ENCODE measurements around the gene ARAP1.

The ARAP1 gene

DNA sequence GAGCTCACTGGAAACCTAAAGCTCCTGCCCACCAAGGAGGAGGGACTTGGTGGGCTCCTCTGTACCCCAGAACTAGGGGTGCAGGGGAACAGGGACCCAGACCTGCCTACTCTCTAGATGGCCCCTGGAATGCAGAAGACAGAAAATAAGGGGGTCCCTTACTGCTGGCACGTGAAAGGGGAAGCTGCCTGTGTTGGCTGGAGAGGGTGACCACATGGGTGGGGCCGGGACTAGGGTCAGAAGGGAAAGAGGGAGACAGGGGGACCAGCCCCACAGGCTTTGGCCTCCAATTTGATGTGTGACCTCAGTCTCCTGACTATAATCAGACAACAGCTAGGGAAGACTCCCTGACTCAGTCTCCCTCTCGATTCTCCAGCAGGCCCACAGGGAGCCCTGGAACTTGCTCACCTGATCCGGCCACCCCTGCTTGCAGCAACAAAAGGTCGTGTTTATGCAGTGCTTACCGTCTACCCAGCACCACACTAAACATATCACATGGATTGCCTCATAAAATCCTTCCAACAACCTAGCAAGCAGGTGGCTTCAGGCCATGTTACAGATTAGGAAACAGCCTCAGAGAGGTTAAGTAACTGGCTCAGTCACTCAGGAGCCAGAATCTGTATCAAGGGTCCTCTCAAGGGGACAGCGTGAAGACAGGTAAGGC is 10.2 kb downstream of the ARAP1 start:
- no peak overlapping the region for H3K4me3 ChIP-seq (IDR thresholded peaks at IDR 0.05; ENCODE audit: insufficient read depth, low read depth, low read length)
- TF ChIP-seq, protein P1, sequence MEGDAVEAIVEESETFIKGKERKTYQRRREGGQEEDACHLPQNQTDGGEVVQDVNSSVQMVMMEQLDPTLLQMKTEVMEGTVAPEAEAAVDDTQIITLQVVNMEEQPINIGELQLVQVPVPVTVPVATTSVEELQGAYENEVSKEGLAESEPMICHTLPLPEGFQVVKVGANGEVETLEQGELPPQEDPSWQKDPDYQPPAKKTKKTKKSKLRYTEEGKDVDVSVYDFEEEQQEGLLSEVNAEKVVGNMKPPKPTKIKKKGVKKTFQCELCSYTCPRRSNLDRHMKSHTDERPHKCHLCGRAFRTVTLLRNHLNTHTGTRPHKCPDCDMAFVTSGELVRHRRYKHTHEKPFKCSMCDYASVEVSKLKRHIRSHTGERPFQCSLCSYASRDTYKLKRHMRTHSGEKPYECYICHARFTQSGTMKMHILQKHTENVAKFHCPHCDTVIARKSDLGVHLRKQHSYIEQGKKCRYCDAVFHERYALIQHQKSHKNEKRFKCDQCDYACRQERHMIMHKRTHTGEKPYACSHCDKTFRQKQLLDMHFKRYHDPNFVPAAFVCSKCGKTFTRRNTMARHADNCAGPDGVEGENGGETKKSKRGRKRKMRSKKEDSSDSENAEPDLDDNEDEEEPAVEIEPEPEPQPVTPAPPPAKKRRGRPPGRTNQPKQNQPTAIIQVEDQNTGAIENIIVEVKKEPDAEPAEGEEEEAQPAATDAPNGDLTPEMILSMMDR (conservative IDR thresholded peaks at IDR 0.05; ENCODE audit: low read depth, low read length), result no peak
- no peaks in the 10 kb centered on the region for H3K36me3 ChIP-seq (ENCODE audit: insufficient read depth)
- no peak overlapping the region for H2AFZ ChIP-seq (ENCODE audit: low read depth)
- H3K9ac ChIP-seq, result no peak overlapping the region
- H3K4me2 ChIP-seq, result no peak overlapping the region
- H4K20me1 ChIP-seq (ENCODE audit: insufficient read depth), result 0 out of 2 replicates have a peak, but pooled peaks cover 4% of the 10 kb centered on the region
- H3K79me2 ChIP-seq (ENCODE audit: insufficient read depth, low read depth), result no peaks in the 10 kb centered on the region; the same call in 1 of the 2 replicates
- H3K27me3 ChIP-seq (ENCODE audit: insufficient read depth, low read depth), result no peaks in the 10 kb centered on the region
- peaks cover 8% of the 10 kb centered on the region for H3K4me1 ChIP-seq (ENCODE audit: low read depth, poor library complexity, severe bottlenecking)
- H3K27ac ChIP-seq, result no peak overlapping the region

DNA sequence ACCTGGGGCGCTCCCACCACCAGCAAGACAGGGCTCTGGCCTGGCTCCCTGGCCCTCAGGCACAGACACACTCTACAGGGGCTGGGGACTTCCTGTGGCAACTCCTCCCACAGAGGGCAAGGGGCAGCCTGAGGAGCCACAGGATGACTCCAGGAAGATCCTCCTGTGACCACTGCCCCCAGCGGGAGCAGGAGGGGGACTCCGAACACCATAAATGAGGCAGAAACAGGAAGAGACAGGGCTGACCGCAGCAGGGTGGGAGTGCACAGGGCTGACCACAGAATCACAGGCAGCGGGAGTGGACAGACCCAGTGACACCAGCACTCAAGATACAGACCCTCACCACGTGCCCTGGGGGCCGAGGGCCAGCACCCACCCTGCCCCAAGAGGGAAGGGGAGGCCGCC is 10.8 kb downstream of the ARAP1 start:
- H4K20me1 ChIP-seq (ENCODE audit: insufficient read depth), result 0 out of 2 replicates have a peak, but pooled peaks cover 4% of the 10 kb centered on the region
- no peaks in the 10 kb centered on the region for H3K36me3 ChIP-seq (ENCODE audit: insufficient read depth)
- no peaks in the 10 kb centered on the region; the same call in 1 of the 2 replicates for H3K79me2 ChIP-seq (ENCODE audit: insufficient read depth, low read depth)
- no peak overlapping the region for H3K4me3 ChIP-seq (IDR thresholded peaks at IDR 0.05; ENCODE audit: insufficient read depth, low read depth, low read length)
- no peak overlapping the region for H3K9ac ChIP-seq
- H2AFZ ChIP-seq (ENCODE audit: low read depth), result no peak overlapping the region
- TF ChIP-seq, protein P1 (conservative IDR thresholded peaks at IDR 0.05; ENCODE audit: low read depth, low read length), result no peak
- no peak overlapping the region for H3K27ac ChIP-seq
- peaks cover 8% of the 10 kb centered on the region for H3K4me1 ChIP-seq (ENCODE audit: low read depth, poor library complexity, severe bottlenecking)
- H3K27me3 ChIP-seq (ENCODE audit: insufficient read depth, low read depth), result no peaks in the 10 kb centered on the region
- no peak overlapping the region for H3K4me2 ChIP-seq

DNA sequence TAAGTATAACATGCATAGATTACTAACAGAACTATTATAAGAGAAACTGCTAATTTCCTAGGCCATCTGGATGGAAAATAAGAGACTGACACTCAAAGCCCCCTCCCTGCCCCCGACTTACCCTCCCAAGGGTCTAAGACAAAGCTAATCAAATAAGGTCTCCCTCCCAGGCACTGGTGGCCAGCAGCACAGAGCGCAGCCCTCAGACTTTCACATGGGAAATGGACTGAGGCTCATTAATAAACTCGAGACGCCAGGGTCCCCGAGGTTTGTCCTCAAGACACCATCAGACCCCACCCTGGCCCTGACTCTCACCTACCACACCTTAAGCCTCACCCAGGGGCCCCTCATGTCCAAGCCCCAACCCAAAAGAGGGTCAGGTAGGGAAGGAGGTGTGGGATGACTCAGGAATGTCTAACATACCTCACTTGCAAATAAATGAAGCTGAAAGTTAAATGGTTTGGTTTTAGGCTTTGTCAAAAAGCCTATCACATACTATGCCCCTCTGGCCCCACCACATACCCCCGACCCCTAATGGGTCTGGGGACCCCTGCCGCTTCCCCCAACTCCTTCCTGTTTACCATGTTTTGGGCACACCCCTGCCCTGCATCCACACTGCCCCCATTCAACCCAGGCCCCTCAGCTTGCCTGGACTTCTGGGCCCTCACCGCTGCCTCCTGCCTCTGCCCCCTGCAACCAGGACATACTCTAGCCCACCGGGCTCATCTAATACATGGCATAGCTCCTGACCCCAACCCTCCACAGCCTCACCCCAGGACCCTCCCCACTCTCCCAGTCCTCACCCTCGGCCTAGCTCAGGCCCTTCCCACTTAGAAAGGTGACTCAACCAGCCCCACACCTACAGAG is 11.4 kb downstream of the ARAP1 start:
- H2AFZ ChIP-seq (ENCODE audit: low read depth), result no peak overlapping the region
- H3K4me3 ChIP-seq (IDR thresholded peaks at IDR 0.05; ENCODE audit: insufficient read depth, low read depth, low read length), result no peak overlapping the region
- H3K9ac ChIP-seq, result no peak overlapping the region
- no peaks in the 10 kb centered on the region for H3K36me3 ChIP-seq (ENCODE audit: insufficient read depth)
- H4K20me1 ChIP-seq (ENCODE audit: insufficient read depth), result 0 out of 2 replicates have a peak, but pooled peaks cover 4% of the 10 kb centered on the region
- H3K4me2 ChIP-seq, result no peak overlapping the region
- H3K4me1 ChIP-seq (ENCODE audit: low read depth, poor library complexity, severe bottlenecking), result peaks cover 8% of the 10 kb centered on the region
- H3K27me3 ChIP-seq (ENCODE audit: insufficient read depth, low read depth), result no peaks in the 10 kb centered on the region
- TF ChIP-seq, protein P1 (conservative IDR thresholded peaks at IDR 0.05; ENCODE audit: low read depth, low read length), result no peak
- no peaks in the 10 kb centered on the region; the same call in 1 of the 2 replicates for H3K79me2 ChIP-seq (ENCODE audit: insufficient read depth, low read depth)
- H3K27ac ChIP-seq, result no peak overlapping the region

DNA sequence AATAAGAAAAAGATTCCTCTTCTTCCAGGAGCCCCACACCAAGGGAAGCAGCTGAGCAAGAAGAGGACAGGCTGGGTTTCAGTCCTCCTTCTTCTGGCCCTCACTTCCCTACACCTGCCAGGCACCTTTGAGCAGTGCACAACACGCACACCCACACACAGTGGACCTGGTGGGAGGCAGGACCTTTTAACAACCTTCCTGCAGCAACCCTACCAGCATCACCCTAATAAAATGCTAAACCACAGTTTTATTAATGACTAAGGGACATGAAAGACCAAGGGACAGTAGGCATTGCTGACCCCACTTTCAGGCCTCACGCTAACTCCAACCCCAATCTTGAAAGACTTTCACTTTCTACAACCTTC is 12.2 kb downstream of the ARAP1 start:
- TF ChIP-seq, protein P1 (conservative IDR thresholded peaks at IDR 0.05; ENCODE audit: low read depth, low read length), result no peak
- Histone ChIP-seq H3K4me3 (IDR thresholded peaks at IDR 0.05; ENCODE audit: insufficient read depth, low read depth, low read length) (no peak overlapping the region), H3K27me3 (ENCODE audit: insufficient read depth, low read depth) (no peaks in the 10 kb centered on the region), H4K20me1 (ENCODE audit: insufficient read depth) (0 out of 2 replicates have a peak, but pooled peaks cover 4% of the 10 kb centered on the region), H2AFZ (ENCODE audit: low read depth) (no peak overlapping the region), H3K36me3 (ENCODE audit: insufficient read depth) (no peaks in the 10 kb centered on the region), H3K27ac (no peak overlapping the region), H3K79me2 (ENCODE audit: insufficient read depth, low read depth) (no peaks in the 10 kb centered on the region; the same call in 1 of the 2 replicates), H3K4me1 (ENCODE audit: low read depth, poor library complexity, severe bottlenecking) (peaks cover 8% of the 10 kb centered on the region), H3K4me2 (no peak overlapping the region), H3K9ac (no peak overlapping the region)

Measured in KMS-11 (cell line).